WTC11 (cell line): ENCODE data around the gene IL4I1.

Source experiments
- ATF2 ChIP-seq: sonication (generic); formaldehyde crosslinking; IDR thresholded peaks from 2 replicates; pipeline ENCODE4 v1.8.1; 2022; ENCODE audit warnings: low read depth, missing genetic modification reagents, borderline replicate concordance
- FOXP4 ChIP-seq: sonication (generic); formaldehyde crosslinking; IDR thresholded peaks from 2 replicates; pipeline ENCODE4 v1.8.0; 2022; ENCODE audit warnings: mild to moderate bottlenecking, missing genetic modification reagents
- MAX ChIP-seq: sonication (generic); formaldehyde crosslinking; IDR thresholded peaks from 2 replicates; pipeline ENCODE4 v1.8.0; 2022; ENCODE audit warnings: mild to moderate bottlenecking, missing genetic modification reagents
- NFYB ChIP-seq: sonication (generic); formaldehyde crosslinking; conservative IDR thresholded peaks from 2 replicates; pipeline ENCODE4 v1.8.0; 2022; ENCODE audit warnings: low read depth, missing genetic modification reagents
- SP1 ChIP-seq: sonication (generic); formaldehyde crosslinking; conservative IDR thresholded peaks from 2 replicates; pipeline ENCODE4 v1.8.1; 2022; ENCODE audit warnings: missing genetic modification reagents
- TEAD4 ChIP-seq: sonication (generic); formaldehyde crosslinking; IDR thresholded peaks from 2 replicates; pipeline ENCODE4 v1.8.0; 2022; ENCODE audit warnings: mild to moderate bottlenecking, missing genetic modification reagents
- TF ChIP-seq, protein P1 (sequence below): fragments of 200-600 bp; IDR thresholded peaks from 2 replicates; pipeline ENCODE4 v1.8.0; 2022; ENCODE audit warnings: antibody characterized with exemption
- TF ChIP-seq, protein P2 (sequence below): sonication (generic); formaldehyde crosslinking; IDR thresholded peaks from 2 replicates; pipeline ENCODE4 v1.8.0; 2022; ENCODE audit warnings: missing genetic modification reagents
- TF ChIP-seq, protein P3 (sequence below): fragments of 250-450 bp; sonication (Bioruptor Pico); IDR thresholded peaks from 2 replicates; pipeline ENCODE4 v1.9.0; 2021; ENCODE audit warnings: mild to moderate bottlenecking

- TF ChIP-seq, protein P1, sequence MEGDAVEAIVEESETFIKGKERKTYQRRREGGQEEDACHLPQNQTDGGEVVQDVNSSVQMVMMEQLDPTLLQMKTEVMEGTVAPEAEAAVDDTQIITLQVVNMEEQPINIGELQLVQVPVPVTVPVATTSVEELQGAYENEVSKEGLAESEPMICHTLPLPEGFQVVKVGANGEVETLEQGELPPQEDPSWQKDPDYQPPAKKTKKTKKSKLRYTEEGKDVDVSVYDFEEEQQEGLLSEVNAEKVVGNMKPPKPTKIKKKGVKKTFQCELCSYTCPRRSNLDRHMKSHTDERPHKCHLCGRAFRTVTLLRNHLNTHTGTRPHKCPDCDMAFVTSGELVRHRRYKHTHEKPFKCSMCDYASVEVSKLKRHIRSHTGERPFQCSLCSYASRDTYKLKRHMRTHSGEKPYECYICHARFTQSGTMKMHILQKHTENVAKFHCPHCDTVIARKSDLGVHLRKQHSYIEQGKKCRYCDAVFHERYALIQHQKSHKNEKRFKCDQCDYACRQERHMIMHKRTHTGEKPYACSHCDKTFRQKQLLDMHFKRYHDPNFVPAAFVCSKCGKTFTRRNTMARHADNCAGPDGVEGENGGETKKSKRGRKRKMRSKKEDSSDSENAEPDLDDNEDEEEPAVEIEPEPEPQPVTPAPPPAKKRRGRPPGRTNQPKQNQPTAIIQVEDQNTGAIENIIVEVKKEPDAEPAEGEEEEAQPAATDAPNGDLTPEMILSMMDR: no peak
- TF ChIP-seq, protein P2, sequence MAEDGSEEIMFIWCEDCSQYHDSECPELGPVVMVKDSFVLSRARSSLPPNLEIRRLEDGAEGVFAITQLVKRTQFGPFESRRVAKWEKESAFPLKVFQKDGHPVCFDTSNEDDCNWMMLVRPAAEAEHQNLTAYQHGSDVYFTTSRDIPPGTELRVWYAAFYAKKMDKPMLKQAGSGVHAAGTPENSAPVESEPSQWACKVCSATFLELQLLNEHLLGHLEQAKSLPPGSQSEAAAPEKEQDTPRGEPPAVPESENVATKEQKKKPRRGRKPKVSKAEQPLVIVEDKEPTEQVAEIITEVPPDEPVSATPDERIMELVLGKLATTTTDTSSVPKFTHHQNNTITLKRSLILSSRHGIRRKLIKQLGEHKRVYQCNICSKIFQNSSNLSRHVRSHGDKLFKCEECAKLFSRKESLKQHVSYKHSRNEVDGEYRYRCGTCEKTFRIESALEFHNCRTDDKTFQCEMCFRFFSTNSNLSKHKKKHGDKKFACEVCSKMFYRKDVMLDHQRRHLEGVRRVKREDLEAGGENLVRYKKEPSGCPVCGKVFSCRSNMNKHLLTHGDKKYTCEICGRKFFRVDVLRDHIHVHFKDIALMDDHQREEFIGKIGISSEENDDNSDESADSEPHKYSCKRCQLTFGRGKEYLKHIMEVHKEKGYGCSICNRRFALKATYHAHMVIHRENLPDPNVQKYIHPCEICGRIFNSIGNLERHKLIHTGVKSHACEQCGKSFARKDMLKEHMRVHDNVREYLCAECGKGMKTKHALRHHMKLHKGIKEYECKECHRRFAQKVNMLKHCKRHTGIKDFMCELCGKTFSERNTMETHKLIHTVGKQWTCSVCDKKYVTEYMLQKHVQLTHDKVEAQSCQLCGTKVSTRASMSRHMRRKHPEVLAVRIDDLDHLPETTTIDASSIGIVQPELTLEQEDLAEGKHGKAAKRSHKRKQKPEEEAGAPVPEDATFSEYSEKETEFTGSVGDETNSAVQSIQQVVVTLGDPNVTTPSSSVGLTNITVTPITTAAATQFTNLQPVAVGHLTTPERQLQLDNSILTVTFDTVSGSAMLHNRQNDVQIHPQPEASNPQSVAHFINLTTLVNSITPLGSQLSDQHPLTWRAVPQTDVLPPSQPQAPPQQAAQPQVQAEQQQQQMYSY (CRISPR knock-in tag): no peak
- TF ChIP-seq ATF2 (CRISPR knock-in tag): no peak
- TF ChIP-seq TEAD4 (CRISPR knock-in tag): no peak
- no peak for TF ChIP-seq FOXP4 (CRISPR knock-in tag)
- TF ChIP-seq, protein P3, sequence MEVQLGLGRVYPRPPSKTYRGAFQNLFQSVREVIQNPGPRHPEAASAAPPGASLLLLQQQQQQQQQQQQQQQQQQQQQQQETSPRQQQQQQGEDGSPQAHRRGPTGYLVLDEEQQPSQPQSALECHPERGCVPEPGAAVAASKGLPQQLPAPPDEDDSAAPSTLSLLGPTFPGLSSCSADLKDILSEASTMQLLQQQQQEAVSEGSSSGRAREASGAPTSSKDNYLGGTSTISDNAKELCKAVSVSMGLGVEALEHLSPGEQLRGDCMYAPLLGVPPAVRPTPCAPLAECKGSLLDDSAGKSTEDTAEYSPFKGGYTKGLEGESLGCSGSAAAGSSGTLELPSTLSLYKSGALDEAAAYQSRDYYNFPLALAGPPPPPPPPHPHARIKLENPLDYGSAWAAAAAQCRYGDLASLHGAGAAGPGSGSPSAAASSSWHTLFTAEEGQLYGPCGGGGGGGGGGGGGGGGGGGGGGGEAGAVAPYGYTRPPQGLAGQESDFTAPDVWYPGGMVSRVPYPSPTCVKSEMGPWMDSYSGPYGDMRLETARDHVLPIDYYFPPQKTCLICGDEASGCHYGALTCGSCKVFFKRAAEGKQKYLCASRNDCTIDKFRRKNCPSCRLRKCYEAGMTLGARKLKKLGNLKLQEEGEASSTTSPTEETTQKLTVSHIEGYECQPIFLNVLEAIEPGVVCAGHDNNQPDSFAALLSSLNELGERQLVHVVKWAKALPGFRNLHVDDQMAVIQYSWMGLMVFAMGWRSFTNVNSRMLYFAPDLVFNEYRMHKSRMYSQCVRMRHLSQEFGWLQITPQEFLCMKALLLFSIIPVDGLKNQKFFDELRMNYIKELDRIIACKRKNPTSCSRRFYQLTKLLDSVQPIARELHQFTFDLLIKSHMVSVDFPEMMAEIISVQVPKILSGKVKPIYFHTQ (CRISPR knock-in tag): no peak
- TF ChIP-seq MAX (CRISPR knock-in tag): no peak
- TF ChIP-seq SP1 (CRISPR knock-in tag): no peak
- no peak for TF ChIP-seq NFYB
These were observed 42.1 kb downstream of the IL4I1 start for GRCh38 chr19:49854378-49855263.
